Esophagus squamous epithelium (tissue), 5 donors: Measurements from ENCODE around the gene DCBLD1. TPM values are rescaled to one million over a fixed set of nuclear protein-coding genes. Genes with fewer than 3 reads are reported as not detected.

Experiments used
- DNase-seq: peaks from one replicate; lab custom pipeline; 2025; lab: John Stamatoyannopoulos, UW
- H3K27ac ChIP-seq, 4 donors: fragments of 200-600 bp; sonication (generic); one replicate each; pipeline ENCODE4 v1.5.1; 2016 to 2019; ENCODE audit warnings: mild to moderate bottlenecking in 1 of 4
- H3K27me3 ChIP-seq, 4 donors: fragments of 200-600 bp; sonication (generic); 1 replicate in 3 of 4; 2 replicates in 1 of 4; pipeline versions ENCODE4 v1.5.1 to v1.6.0; 2017 to 2021; ENCODE audit warnings: antibody characterized with exemption in 1 of 4
- H3K36me3 ChIP-seq, 3 donors: fragments of 200-600 bp; sonication (generic); one replicate each; pipeline ENCODE4 v1.5.1; 2016 to 2019
- H3K4me1 ChIP-seq, 3 donors: fragments of 200-600 bp; sonication (generic); one replicate each; pipeline ENCODE4 v1.5.1; 2017 to 2019
- H3K4me3 ChIP-seq, 4 donors: fragments of 200-600 bp; sonication (generic); 1 replicate in 3 of 4; 2 replicates in 1 of 4; pipeline ENCODE4 v1.5.1; 2016 to 2019; ENCODE audit warnings: mild to moderate bottlenecking in 2 of 4, moderate library complexity in 1 of 4
- H3K9me3 ChIP-seq, 3 donors: fragments of 200-600 bp; sonication (generic); one replicate each; pipeline ENCODE4 v1.5.1; 2016 to 2019
- CTCF ChIP-seq, 6 experiments: fragments of 450-650 bp in 4 of 6; fragments of 200-600 bp in 2 of 6; sonication (generic) in 2 of 6; IDR thresholded peaks; one replicate each; pipeline ENCODE4 v1.5.1; 2016 to 2019; ENCODE audit warnings: antibody characterized with exemption in 6 of 6, mild to moderate bottlenecking in 4 of 6, moderate library complexity in 4 of 6
- POLR2A ChIP-seq, 4 donors: fragments of 450-650 bp; IDR thresholded peaks; one replicate each; pipeline ENCODE4 v1.6.1; 2017; ENCODE audit warnings: antibody characterized with exemption in 4 of 4, mild to moderate bottlenecking in 4 of 4, moderate library complexity in 3 of 4
- WGBS, 2 donors: methylation state at CpG; one replicate each; pipeline ENCODE4 v1.1.5; 2018; 5-methylcytosine and 5-hydroxymethylcytosine counted together
- intact Hi-C: fragments of 100-400 bp; cut with DNase I; formaldehyde crosslinking; loops from one replicate; pipeline ENCODE4 v1.15.0; 2022
- total RNA-seq, 4 donors: library from RNA; depleted of rRNA; stranded (reverse); fragments of >200 nt; gene quantifications; one replicate each; pipeline ENCODE4 v1.1.0, GENCODE V29; 2016
- donor health status: DM: yes; HTN: yes; CAD: no.

Gene DCBLD1
- total RNA-seq, 4 donors from 2014 or later = 6.7 to 19.1 (median 10.8) TPM

- TF ChIP-seq POLR2A (IDR thresholded peaks at IDR 0.05) (no peak), CTCF (IDR thresholded peaks at IDR 0.05) (no peak)
- intact Hi-C loops = no loop called here
- DNase-seq = no peak
- peaks cover 3 to 31% (median 16%) of the 10 kb centered on the region in 3 donors for H3K4me1 ChIP-seq
- H3K27ac ChIP-seq = no peak overlapping the region
- H3K9me3 ChIP-seq = no peaks in the 10 kb centered on the region
- 92 to 94% methylated on average over 1 of the region's 1 CpG for WGBS, 2 donors
- H3K4me3 ChIP-seq = no peak overlapping the region
- H3K36me3 ChIP-seq = peaks cover 0 to 23% (median 0%) of the 10 kb centered on the region in 3 donors
- H3K27me3 ChIP-seq = no peaks in the 10 kb centered on the region
These were observed 20.1 kb downstream of the DCBLD1 start for GRCh38 chr6:117502580-117502979.

- no peaks in the 10 kb centered on the region for H3K27me3 ChIP-seq
- H3K4me1 ChIP-seq = peaks cover 3 to 25% (median 10%) of the 10 kb centered on the region in 3 donors
- no peak for DNase-seq
- 20 to 32% methylated on average over 2 of the region's 2 CpGs for WGBS, 2 donors
- H3K4me3 ChIP-seq = no peak overlapping the region
- peaks cover 0 to 23% (median 0%) of the 10 kb centered on the region in 3 donors for H3K36me3 ChIP-seq
- TF ChIP-seq POLR2A (IDR thresholded peaks at IDR 0.05) = no peak
- no peak for TF ChIP-seq CTCF (IDR thresholded peaks at IDR 0.05)
- H3K27ac ChIP-seq = no peak overlapping the region
- intact Hi-C loops = no loop called here
- no peaks in the 10 kb centered on the region for H3K9me3 ChIP-seq
These were observed 20.7 kb downstream of the DCBLD1 start for GRCh38 chr6:117503211-117503610.

GRCh38 chr6:117504478-117505144, 22.1 kb downstream of the DCBLD1 start:
- Histone ChIP-seq H3K27me3 (no peaks in the 10 kb centered on the region), H3K36me3 (peaks cover 0 to 23% (median 0%) of the 10 kb centered on the region in 3 donors), H3K27ac (no peak overlapping the region), H3K9me3 (no peaks in the 10 kb centered on the region), H3K4me1 (peaks cover 3 to 15% (median 3%) of the 10 kb centered on the region in 3 donors), H3K4me3 (no peak overlapping the region)
- intact Hi-C loops = no loop called here
- DNase-seq = no peak
- TF ChIP-seq CTCF (IDR thresholded peaks at IDR 0.05) = no peak
- TF ChIP-seq POLR2A (IDR thresholded peaks at IDR 0.05) = no peak
- WGBS, 2 donors = 79 to 82% methylated on average over 7 of the region's 7 CpGs

GRCh38 chr6:117505311-117505710, 22.8 kb downstream of the DCBLD1 start:
- 69 to 82% methylated on average over 4 of the region's 4 CpGs for WGBS, 2 donors
- H3K36me3 ChIP-seq = peaks cover 0 to 23% (median 0%) of the 10 kb centered on the region in 3 donors
- intact Hi-C loops = no loop called here
- H3K27ac ChIP-seq = no peak overlapping the region
- DNase-seq = no peak
- H3K4me3 ChIP-seq = no peak overlapping the region
- H3K27me3 ChIP-seq = no peaks in the 10 kb centered on the region
- peaks cover 3 to 15% (median 3%) of the 10 kb centered on the region in 3 donors for H3K4me1 ChIP-seq
- no peaks in the 10 kb centered on the region for H3K9me3 ChIP-seq
- TF ChIP-seq CTCF (IDR thresholded peaks at IDR 0.05) (no peak), POLR2A (IDR thresholded peaks at IDR 0.05) (no peak)

GRCh38 chr6:117506180-117506835, 23.8 kb downstream of the DCBLD1 start:
- TF ChIP-seq CTCF (IDR thresholded peaks at IDR 0.05) = no peak
- TF ChIP-seq POLR2A (IDR thresholded peaks at IDR 0.05) = no peak
- 80 to 81% methylated on average over 3 of the region's 3 CpGs for WGBS, 2 donors
- Histone ChIP-seq H3K9me3 (no peaks in the 10 kb centered on the region), H3K36me3 (peaks cover 0 to 23% (median 0%) of the 10 kb centered on the region in 3 donors), H3K27me3 (no peaks in the 10 kb centered on the region), H3K4me1 (peaks cover 3 to 15% (median 3%) of the 10 kb centered on the region in 3 donors), H3K4me3 (no peak overlapping the region), H3K27ac (no peak overlapping the region)
- intact Hi-C loops = no loop called here
- DNase-seq = no peak
